Hepatocyte (in vitro differentiated cells): ENCODE measurements around the gene TUBD1.

ENCODE experiments used
- CTCF ChIP-seq: fragments of 200-600 bp; sonication (generic); IDR thresholded peaks from 2 replicates; pipeline ENCODE4 v1.5.1; 2016; ENCODE audit warnings: antibody characterized with exemption, mild to moderate bottlenecking; ENCODE audit not compliant: poor library complexity
- EZH2 ChIP-seq: fragments of 200-600 bp; sonication (generic); IDR thresholded peaks from 2 replicates; pipeline ENCODE4 v1.6.1; 2016; ENCODE audit warnings: antibody characterized with exemption, mild to moderate bottlenecking, borderline replicate concordance
- EZH2phosphoT487 ChIP-seq: fragments of 200-600 bp; sonication (generic); IDR thresholded peaks from one replicate; pipeline ENCODE4 v1.6.1; 2018; ENCODE audit warnings: antibody characterized with exemption, mild to moderate bottlenecking, low read depth, moderate library complexity; ENCODE audit not compliant: unreplicated experiment, severe bottlenecking

GRCh38 chr17:59859444-59860025 lies 33.2 kb downstream of the TUBD1 start:
- TF ChIP-seq CTCF (peak; percentile 68), EZH2 (no peak), EZH2phosphoT487 (no peak)
